Activated CD8-positive, alpha-beta T cell treated with anti-CD3 and anti-CD28 coated beads, Interleukin-2, amount 10 ng/mL, durations not matched to agents 7 days and 5 days (primary cell): ENCODE measurements around the gene SGSH. TPM values are rescaled to one million over a fixed set of nuclear protein-coding genes. Genes with fewer than 3 reads are reported as not detected.

Experiments
- ATAC-seq: fragments of 150-1000 bp; cut with Tn5 transposase; one replicate; pipeline ENCODE4 v1.10.0; 2021; ENCODE audit warnings: moderate library complexity
- CTCF ChIA-PET: fragments of 350-600 bp; sonication (Branson Sonifier 250); formaldehyde crosslinking; loops from one replicate; lab custom pipeline; 2021; ENCODE audit warnings: antibody characterized with exemption; lab: Charles Lee
- POLR2A ChIA-PET: fragments of 350-600 bp; sonication (Branson Sonifier 250); formaldehyde crosslinking; loops from one replicate; lab custom pipeline; 2021; ENCODE audit warnings: antibody characterized with exemption; lab: Charles Lee
- DNase-seq: peaks from one replicate; pipeline ENCODE4 v3.0.0-alpha.2; 2020
- H3K27ac Mint-ChIP-seq: one replicate; pipeline ENCODE4 v1.8.0; 2021; ENCODE audit warnings: mild to moderate bottlenecking, mixed read lengths
- H3K27me3 Mint-ChIP-seq: one replicate; pipeline ENCODE4 v1.8.0; 2021; ENCODE audit warnings: low read depth, mixed read lengths
- H3K36me3 Mint-ChIP-seq: one replicate; pipeline ENCODE4 v1.8.0; 2021; ENCODE audit warnings: low read depth, mixed read lengths
- H3K4me1 Mint-ChIP-seq: one replicate; pipeline ENCODE4 v1.8.0; 2021; ENCODE audit warnings: low read depth, mixed read lengths
- H3K4me3 Mint-ChIP-seq: one replicate; pipeline ENCODE4 v1.8.0; 2021; ENCODE audit warnings: mild to moderate bottlenecking, mixed read lengths
- H3K9me3 Mint-ChIP-seq: one replicate; pipeline ENCODE4 v1.8.0; 2022; ENCODE audit warnings: mixed read lengths; ENCODE audit not compliant: insufficient read depth
- total RNA-seq, 2 experiments: library from RNA; stranded (reverse); gene quantifications; one replicate each; pipeline ENCODE4 v1.2.3, GENCODE V29; 2021

The SGSH gene
- total RNA-seq, 2 experiments from 2014 or later, result 6.9 to 8.2 TPM

DNA sequence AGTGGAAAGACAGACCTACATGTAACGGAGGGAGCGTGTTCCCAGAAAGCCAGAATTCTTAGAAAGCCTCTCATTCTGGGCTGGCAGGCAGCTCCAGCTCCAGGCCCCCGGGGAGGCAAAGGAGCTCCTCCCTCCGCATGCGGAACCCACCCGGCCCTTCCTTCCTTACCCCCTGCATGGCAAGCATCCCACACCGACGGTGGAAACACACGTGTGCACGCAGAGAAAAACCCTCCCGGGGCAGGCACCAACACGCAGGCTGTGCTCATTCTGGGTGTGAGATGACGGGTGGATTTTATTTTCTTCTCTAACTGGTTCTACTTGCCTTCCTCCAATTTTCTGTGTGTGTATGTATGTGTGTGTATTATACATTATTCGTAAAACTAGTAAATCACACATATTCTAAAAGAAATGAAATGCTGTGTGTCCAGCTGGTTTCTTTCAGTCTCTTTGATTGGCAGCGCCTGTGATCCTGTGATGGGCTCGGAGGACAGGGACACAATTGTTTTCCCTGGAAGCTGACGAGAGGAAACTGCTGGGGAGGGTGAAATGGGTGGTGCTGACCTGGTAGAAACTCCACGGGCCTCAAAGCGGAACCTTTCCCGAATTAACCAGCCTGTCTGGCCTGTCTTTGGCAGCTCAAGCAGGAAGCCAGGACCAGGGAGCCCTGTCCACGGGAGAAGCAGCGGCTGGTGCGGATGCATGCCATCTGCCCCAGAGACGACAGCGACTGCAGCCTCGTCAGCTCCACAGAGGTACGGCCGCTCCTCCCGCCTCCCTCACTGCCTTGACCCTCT, 28.1 kb downstream of the SGSH start:
- Mint-ChIP-seq H3K27me3 (peaks cover 11% of the 10 kb centered on the region), H3K27ac (no peak overlapping the region), H3K36me3 (no peaks in the 10 kb centered on the region), H3K4me1 (no peaks in the 10 kb centered on the region), H3K4me3 (no peak overlapping the region), H3K9me3 (no peaks in the 10 kb centered on the region)
- CTCF ChIA-PET, result interaction anchor here (0.8 kb wide), 1 partner anchor 10 kb away, joined by 3 read pairs; no protein-coding TSS in a partner anchor
- POLR2A ChIA-PET, result no interaction called here
- ATAC-seq, result no peak
- DNase-seq, result no peak

DNA sequence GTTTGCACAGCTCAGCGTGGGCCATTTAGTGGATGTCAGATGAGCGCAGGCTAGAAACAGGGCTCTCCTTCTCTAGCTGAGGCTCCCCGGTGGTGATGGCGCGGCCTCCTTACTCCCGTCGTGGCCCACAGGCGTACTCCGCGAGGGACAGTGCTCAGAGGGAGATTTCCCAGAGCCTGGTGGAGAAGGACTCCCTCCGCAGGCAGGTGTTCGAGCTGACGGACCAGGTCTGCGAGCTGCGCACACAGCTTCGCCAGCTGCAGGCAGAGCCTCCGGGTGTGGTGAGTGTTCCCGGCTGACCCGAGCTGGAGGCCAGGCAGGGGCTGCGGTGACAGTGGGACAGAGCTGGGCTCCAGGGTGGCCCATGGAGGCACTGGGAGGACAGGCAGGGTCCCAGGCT, 28.9 kb downstream of the SGSH start:
- Mint-ChIP-seq H3K4me1 (no peaks in the 10 kb centered on the region), H3K27ac (no peak overlapping the region), H3K9me3 (no peaks in the 10 kb centered on the region), H3K4me3 (no peak overlapping the region), H3K27me3 (peaks cover 11% of the 10 kb centered on the region), H3K36me3 (no peaks in the 10 kb centered on the region)
- POLR2A ChIA-PET, result interaction anchor here (0.8 kb wide), 1 partner anchor 83 kb away, joined by 3 read pairs; no protein-coding TSS in a partner anchor
- CTCF ChIA-PET, result no interaction called here
- no peak for DNase-seq
- no peak for ATAC-seq

DNA sequence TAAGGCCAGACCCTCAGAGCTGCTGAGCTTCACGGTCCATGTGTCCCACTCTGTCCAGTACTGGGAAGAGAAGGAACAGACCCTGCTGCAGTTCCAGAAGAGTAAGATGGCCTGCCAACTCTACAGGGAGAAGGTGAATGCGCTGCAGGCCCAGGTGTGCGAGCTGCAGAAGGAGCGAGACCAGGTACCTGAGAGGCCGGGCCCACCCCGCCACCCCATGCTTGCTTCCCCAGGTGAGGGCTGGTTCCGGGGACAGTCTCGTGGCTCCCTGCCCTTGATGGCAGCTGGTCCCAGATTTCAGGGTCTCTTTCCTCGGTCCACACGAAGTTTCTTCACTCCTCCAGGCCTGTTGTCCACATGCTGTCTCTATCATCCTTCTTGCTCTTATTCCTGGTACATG, 29.4 kb downstream of the SGSH start:
- peaks cover 11% of the 10 kb centered on the region for H3K27me3 Mint-ChIP-seq
- no peak overlapping the region for H3K4me3 Mint-ChIP-seq
- DNase-seq (no peak), ATAC-seq (no peak)
- ChIA-PET POLR2A (interaction anchor here (0.8 kb wide), 1 partner anchor 83 kb away, joined by 3 read pairs; no protein-coding TSS in a partner anchor), CTCF (no interaction called here)
- H3K36me3 Mint-ChIP-seq, result no peaks in the 10 kb centered on the region
- H3K9me3 Mint-ChIP-seq, result no peaks in the 10 kb centered on the region
- H3K27ac Mint-ChIP-seq, result no peak overlapping the region
- no peaks in the 10 kb centered on the region for H3K4me1 Mint-ChIP-seq

DNA sequence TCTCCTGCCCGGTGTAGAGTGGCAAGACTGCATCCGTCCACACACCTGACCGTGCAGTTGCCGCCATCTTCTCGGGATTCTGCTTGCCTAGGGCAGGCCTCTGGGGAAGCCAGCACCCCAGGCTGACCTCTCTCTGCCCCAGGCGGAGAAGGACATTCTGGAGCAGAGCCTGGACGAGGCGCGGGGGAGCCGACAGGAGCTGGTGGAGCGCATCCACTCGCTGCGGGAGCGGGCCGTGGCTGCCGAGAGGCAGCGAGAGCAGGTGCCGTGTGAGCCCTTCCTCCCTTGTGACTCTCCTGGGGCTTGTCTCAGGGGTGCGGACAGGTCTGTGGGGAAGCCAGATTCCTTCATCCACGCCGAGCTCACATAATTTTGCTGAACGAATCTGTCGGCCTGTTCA, 30.5 kb downstream of the SGSH start:
- Mint-ChIP-seq H3K4me3 (no peak overlapping the region), H3K9me3 (no peaks in the 10 kb centered on the region), H3K27me3 (peaks cover 11% of the 10 kb centered on the region), H3K36me3 (no peaks in the 10 kb centered on the region), H3K4me1 (no peaks in the 10 kb centered on the region), H3K27ac (no peak overlapping the region)
- POLR2A ChIA-PET, result no interaction called here
- DNase-seq, result no peak
- ATAC-seq, result no peak
- CTCF ChIA-PET, result no interaction called here

DNA sequence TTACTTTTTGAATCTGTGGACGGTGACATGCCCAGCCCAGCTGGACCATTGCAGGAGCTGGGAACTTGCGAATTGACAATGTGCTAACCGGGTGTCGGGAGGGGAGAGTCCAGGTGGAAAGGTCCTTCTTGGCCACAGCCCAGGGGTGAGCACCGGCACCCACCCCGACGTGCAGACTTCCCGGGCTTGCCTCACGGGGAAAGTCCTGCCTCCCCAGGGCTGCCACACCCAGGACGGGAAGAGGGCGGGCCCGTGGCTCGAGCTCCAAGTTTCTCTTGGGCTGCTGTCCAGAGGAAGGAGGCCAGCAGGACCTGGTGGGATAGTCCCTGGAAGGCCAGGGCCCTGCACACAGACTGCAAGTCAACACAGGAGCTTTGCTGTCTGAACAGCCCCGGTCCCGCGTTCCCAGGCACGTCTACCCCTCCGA, 32.6 kb downstream of the SGSH start:
- peaks cover 6% of the 10 kb centered on the region for H3K27me3 Mint-ChIP-seq
- H3K4me3 Mint-ChIP-seq, result no peak overlapping the region
- ChIA-PET POLR2A (no interaction called here), CTCF (interaction anchor here (1.7 kb wide), 1 partner anchor 10 kb away, joined by 4 read pairs; no protein-coding TSS in a partner anchor)
- no peaks in the 10 kb centered on the region for H3K4me1 Mint-ChIP-seq
- ATAC-seq (no peak), DNase-seq (no peak)
- no peaks in the 10 kb centered on the region for H3K9me3 Mint-ChIP-seq
- no peaks in the 10 kb centered on the region for H3K36me3 Mint-ChIP-seq
- no peak overlapping the region for H3K27ac Mint-ChIP-seq

DNA sequence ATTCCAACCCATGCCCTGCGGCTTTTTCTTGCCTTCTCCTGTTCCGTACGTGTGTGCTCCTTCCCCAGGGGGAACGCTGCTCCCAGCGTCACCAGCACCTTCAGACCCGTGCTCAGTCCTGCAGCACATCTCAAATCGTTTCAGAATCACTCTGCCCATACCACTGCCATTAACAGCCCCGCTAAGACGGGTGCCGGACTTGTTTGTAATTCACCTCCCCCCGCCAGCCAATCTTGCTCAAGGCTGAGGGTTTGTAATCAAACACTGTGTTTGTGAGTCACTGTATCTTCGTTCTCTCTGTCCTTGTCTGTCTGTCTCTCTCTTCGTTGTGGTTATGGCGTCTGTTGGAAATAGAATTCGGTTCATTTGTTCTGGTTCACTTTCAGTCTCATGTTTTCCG, 33.0 kb downstream of the SGSH start:
- no peaks in the 10 kb centered on the region for H3K4me1 Mint-ChIP-seq
- no peaks in the 10 kb centered on the region for H3K36me3 Mint-ChIP-seq

DNA sequence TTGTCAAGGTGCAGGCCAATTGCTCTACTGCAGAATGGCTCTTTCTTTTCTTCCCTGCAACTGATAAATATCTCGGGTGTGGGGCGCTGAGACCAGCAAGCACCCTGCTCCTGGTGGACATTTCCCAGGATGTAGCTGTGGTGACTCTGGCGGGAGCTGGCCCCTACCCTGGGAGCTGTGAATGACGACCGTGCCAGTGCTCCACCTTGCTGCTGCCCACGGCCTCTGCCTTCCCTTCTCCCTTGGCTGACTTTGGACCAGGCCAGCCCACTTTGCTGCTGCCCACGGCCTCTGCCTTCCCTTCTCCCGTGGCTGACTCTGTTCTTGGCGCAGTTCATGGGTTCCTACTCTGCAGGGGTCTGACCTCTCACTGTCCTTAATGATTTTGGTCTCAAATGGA, 34.2 kb downstream of the SGSH start:
- DNase-seq, result no peak
- Mint-ChIP-seq H3K27ac (no peak overlapping the region), H3K36me3 (no peaks in the 10 kb centered on the region), H3K9me3 (no peaks in the 10 kb centered on the region), H3K27me3 (no peaks in the 10 kb centered on the region), H3K4me3 (no peak overlapping the region), H3K4me1 (no peaks in the 10 kb centered on the region)
- ChIA-PET CTCF (no interaction called here), POLR2A (no interaction called here)
- ATAC-seq, result no peak

More for the DNA sequence above, 33.0 kb downstream of the SGSH start:
- CTCF ChIA-PET, result interaction anchor here (1.7 kb wide), 1 partner anchor 10 kb away, joined by 4 read pairs; no protein-coding TSS in a partner anchor
- Mint-ChIP-seq H3K4me3 (no peak overlapping the region), H3K27me3 (peaks cover 6% of the 10 kb centered on the region), H3K27ac (no peak overlapping the region), H3K9me3 (no peaks in the 10 kb centered on the region)
- POLR2A ChIA-PET, result no interaction called here
- ATAC-seq (no peak), DNase-seq (no peak)

DNA sequence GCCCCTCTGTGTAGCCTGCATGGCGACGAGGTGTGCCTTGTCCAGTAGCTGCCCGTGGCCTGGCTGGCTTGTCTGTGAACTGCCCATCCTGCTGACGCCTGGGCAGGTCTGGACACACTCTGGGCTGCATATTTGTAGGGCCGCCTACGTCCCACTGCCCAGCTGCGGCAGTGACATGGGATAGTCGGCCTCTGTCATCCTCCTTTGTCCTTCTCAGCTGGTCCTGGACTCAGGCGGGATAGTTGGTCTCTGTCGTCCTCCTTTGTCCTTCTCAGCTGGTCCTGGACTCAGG, 35.8 kb downstream of the SGSH start:
- ChIA-PET CTCF (interaction anchor here (1.5 kb wide), 1 partner anchor 12 kb away, joined by 5 read pairs; no protein-coding TSS in a partner anchor), POLR2A (interaction anchor here (0.5 kb wide), 1 partner anchor 72 kb away, joined by 3 read pairs; no protein-coding TSS in a partner anchor)
- no peak for ATAC-seq
- H3K4me1 Mint-ChIP-seq, result no peaks in the 10 kb centered on the region
- no peak for DNase-seq
- H3K36me3 Mint-ChIP-seq, result no peaks in the 10 kb centered on the region
- H3K9me3 Mint-ChIP-seq, result no peaks in the 10 kb centered on the region
- no peaks in the 10 kb centered on the region for H3K27me3 Mint-ChIP-seq
- no peak overlapping the region for H3K27ac Mint-ChIP-seq
- H3K4me3 Mint-ChIP-seq, result no peak overlapping the region

DNA sequence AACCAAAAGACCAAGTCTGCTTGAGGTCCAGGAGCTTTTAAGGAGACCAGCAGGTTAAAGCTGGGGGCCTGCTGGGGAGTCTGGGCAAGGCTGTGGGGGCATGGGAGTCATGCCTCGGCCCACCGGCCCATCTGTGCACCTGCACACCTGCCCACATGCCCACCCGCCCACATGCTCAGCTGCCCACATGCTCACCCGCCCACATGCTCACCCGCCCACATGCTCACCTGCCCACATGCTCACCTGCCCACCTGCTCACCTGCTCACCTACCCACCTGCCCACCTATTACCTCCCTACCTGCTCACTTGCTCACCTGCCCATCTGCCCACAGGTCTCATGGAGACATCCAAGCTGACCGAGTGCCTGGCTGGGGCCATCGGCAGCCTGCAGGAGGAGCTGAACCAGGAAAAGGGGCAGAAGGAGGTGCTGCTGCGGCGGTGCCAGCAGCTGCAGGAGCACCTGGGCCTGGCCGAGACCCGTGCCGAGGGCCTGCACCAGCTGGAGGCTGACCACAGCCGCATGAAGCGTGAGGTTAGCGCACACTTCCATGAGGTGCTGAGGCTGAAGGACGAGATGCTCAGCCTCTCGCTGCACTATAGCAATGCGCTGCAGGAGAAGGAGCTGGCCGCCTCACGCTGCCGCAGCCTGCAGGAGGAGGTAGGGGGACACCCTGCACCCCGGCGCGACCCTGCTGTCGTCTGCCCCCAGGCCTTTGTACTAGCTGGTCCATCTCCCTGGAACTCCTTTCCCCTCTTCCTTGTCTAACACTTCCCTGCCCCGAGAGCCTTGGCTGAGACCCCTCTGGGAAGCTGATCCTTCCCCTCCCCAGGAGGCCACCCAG, 36.3 kb downstream of the SGSH start:
- DNase-seq, result no peak
- CTCF ChIA-PET, result interaction anchor here (1.5 kb wide), 1 partner anchor 13 kb away, joined by 5 read pairs; no protein-coding TSS in a partner anchor
- no peaks in the 10 kb centered on the region for H3K27me3 Mint-ChIP-seq
- POLR2A ChIA-PET, result no interaction called here
- no peak overlapping the region for H3K27ac Mint-ChIP-seq
- H3K9me3 Mint-ChIP-seq, result no peaks in the 10 kb centered on the region
- no peaks in the 10 kb centered on the region for H3K36me3 Mint-ChIP-seq
- no peak overlapping the region for H3K4me3 Mint-ChIP-seq
- no peak for ATAC-seq
- H3K4me1 Mint-ChIP-seq, result no peaks in the 10 kb centered on the region

DNA sequence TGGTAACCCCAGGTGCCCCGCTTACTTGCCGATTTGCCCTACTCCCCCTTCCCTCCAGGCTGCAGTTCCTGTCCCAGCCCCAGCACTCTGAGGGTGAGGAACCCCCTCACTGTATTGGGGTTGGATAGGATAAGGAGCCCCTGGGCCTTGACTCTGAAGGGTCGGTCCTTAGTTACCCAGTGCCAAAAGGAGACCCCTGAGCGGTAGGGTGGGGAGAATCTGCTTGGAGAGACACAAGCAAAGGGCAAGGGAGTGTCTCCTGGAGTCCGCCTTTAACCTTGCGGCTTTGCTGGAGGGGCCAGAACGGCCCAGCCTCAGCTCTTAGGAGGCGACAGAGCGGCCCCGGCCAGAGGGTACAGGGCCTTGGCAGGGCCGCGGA, 37.3 kb downstream of the SGSH start:
- no peaks in the 10 kb centered on the region for H3K9me3 Mint-ChIP-seq
- CTCF ChIA-PET, result interaction anchor here (0.9 kb wide), 1 partner anchor 9 kb away, joined by 3 read pairs; no protein-coding TSS in a partner anchor
- no peaks in the 10 kb centered on the region for H3K27me3 Mint-ChIP-seq
- H3K4me1 Mint-ChIP-seq, result no peaks in the 10 kb centered on the region
- ATAC-seq (no peak), DNase-seq (no peak)
- no peak overlapping the region for H3K27ac Mint-ChIP-seq
- H3K36me3 Mint-ChIP-seq, result no peaks in the 10 kb centered on the region
- POLR2A ChIA-PET, result no interaction called here
- H3K4me3 Mint-ChIP-seq, result no peak overlapping the region

DNA sequence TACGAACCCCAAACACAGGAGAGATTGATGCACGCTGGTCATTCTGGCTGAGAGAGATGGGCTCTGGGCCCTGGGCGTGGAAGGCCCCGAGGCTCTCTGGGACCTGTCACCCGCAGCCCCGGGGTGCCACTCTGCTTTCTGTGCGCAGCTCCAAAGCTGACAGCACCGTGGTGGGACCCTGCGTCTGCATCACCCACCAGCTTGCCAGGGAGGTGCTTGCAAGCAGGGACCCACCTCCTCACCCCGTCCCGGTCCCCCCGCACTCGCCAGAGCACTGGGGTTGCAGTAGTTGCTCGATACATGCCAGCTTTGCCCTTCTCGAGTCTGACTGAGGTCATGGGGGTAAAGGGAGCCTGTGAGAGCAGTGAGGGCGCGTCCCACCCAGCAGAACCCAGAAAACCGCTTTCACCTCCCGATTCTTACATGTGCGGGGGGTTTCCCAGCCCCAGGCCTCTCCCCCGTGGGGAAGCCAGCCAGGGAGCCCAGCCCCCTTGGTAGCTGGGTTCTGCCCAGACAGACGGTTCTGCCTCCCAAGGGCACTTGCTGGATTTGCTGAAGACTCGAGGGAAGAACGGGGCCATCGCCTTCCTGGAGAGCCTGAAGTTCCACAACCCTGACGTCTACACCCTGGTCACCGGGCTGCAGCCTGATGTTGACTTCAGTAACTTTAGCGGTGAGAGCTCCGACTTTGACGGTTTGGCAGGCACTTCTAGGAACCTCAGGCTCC, 37.9 kb downstream of the SGSH start:
- POLR2A ChIA-PET, result no interaction called here
- DNase-seq, result no peak
- Mint-ChIP-seq H3K36me3 (no peaks in the 10 kb centered on the region), H3K27ac (no peak overlapping the region), H3K27me3 (no peaks in the 10 kb centered on the region), H3K9me3 (no peaks in the 10 kb centered on the region), H3K4me1 (no peaks in the 10 kb centered on the region), H3K4me3 (no peak overlapping the region)
- CTCF ChIA-PET, result interaction anchor here (0.9 to 1.3 kb wide), 2 partner anchors 10 to 14 kb away, joined by 3 to 5 read pairs; no protein-coding TSS in a partner anchor
- ATAC-seq, result no peak
